Measurements from ENCODE around the gene NPAT.

- TF ChIP-seq POLR2AphosphoS5 (IDR thresholded peaks at IDR 0.05), result no peak
- TF ChIP-seq CTCF (IDR thresholded peaks at IDR 0.05 in 8 of 11, conservative IDR thresholded peaks at IDR 0.05 in 3 of 11), result no peak
- no peak for TF ChIP-seq POLR2A (IDR thresholded peaks at IDR 0.05)
Observed at GRCh38 chr11:108242422-108242821, 20.0 kb upstream of the NPAT start.
